ENCODE measurements around the gene E2F6.

DNA sequence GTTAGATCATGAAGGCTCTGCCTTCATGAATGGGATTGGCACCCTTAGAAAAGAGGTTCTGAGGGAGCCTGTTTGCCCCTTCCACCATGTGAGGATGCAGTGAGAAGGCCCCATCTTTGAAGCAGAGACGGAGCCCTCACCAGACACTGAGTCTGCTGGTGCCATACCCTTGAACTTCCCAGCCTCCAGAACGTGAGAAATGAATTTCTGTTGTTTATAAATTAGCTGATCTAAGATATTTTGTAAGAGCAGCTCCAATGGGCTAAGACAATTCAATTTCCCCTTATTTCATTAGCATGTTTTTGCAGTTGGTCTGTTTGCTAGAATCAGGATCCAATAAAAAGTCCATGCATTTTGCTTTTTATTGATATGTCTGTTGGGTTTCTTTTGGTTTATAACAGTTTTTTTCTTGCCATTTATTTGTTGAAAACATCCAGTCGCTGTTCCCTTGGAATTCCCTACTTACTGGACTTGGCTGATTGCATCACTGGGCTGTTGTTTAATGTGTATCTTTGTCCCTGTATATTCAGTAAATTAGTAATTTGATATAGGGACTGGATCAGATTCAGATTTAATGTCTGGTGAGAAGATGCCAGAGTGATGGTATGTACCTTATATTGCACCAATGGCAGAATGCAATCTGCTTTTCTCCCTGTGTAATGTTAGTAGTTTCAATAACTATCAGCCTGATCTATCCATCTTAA, 43.8 kb upstream of the E2F6 start:
- no peak for TF ChIP-seq POLR2AphosphoS5 (IDR thresholded peaks at IDR 0.05; ENCODE audit: low read depth)
- TF ChIP-seq, protein P1, sequence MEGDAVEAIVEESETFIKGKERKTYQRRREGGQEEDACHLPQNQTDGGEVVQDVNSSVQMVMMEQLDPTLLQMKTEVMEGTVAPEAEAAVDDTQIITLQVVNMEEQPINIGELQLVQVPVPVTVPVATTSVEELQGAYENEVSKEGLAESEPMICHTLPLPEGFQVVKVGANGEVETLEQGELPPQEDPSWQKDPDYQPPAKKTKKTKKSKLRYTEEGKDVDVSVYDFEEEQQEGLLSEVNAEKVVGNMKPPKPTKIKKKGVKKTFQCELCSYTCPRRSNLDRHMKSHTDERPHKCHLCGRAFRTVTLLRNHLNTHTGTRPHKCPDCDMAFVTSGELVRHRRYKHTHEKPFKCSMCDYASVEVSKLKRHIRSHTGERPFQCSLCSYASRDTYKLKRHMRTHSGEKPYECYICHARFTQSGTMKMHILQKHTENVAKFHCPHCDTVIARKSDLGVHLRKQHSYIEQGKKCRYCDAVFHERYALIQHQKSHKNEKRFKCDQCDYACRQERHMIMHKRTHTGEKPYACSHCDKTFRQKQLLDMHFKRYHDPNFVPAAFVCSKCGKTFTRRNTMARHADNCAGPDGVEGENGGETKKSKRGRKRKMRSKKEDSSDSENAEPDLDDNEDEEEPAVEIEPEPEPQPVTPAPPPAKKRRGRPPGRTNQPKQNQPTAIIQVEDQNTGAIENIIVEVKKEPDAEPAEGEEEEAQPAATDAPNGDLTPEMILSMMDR (IDR thresholded peaks at IDR 0.05; ENCODE audit: insufficient read depth, low read length), result no peak
- TF ChIP-seq, protein P2, sequence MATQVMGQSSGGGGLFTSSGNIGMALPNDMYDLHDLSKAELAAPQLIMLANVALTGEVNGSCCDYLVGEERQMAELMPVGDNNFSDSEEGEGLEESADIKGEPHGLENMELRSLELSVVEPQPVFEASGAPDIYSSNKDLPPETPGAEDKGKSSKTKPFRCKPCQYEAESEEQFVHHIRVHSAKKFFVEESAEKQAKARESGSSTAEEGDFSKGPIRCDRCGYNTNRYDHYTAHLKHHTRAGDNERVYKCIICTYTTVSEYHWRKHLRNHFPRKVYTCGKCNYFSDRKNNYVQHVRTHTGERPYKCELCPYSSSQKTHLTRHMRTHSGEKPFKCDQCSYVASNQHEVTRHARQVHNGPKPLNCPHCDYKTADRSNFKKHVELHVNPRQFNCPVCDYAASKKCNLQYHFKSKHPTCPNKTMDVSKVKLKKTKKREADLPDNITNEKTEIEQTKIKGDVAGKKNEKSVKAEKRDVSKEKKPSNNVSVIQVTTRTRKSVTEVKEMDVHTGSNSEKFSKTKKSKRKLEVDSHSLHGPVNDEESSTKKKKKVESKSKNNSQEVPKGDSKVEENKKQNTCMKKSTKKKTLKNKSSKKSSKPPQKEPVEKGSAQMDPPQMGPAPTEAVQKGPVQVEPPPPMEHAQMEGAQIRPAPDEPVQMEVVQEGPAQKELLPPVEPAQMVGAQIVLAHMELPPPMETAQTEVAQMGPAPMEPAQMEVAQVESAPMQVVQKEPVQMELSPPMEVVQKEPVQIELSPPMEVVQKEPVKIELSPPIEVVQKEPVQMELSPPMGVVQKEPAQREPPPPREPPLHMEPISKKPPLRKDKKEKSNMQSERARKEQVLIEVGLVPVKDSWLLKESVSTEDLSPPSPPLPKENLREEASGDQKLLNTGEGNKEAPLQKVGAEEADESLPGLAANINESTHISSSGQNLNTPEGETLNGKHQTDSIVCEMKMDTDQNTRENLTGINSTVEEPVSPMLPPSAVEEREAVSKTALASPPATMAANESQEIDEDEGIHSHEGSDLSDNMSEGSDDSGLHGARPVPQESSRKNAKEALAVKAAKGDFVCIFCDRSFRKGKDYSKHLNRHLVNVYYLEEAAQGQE (IDR thresholded peaks at IDR 0.05; ENCODE audit: insufficient replicate concordance, low read depth), result no peak
- TF ChIP-seq GABPA (IDR thresholded peaks at IDR 0.05; ENCODE audit: low read depth), result no peak
